Caki2 (cell line): ENCODE results near the gene TBC1D22A. TPM values are rescaled to one million over a fixed set of nuclear protein-coding genes. Genes with fewer than 3 reads are reported as not detected.

Experiments
- DNase-seq: peaks from one replicate; pipeline ENCODE4 v3.0.0-alpha.2; 2015; ENCODE audit warnings: low read depth
- in situ Hi-C: cut with HindIII; loops from 2 replicates; pipeline ENCODE4 v1.10.0; 2016; ENCODE audit warnings: low sequenced_read_pairs, low pct_unique_long_range_greater_than_20kb, mixed read lengths
- total RNA-seq: library from RNA; depleted of rRNA; stranded (reverse); fragments of >200 nt; shearing (Covaris generic); gene quantifications from 2 replicates; pipeline ENCODE4 v1.2.3, GENCODE V29; 2014; ENCODE audit warnings: low replicate concordance

TBC1D22A gene
- total RNA-seq, 1 experiment from 2014 or later: 15.0 TPM

GRCh38 chr22:47052236-47053012 lies 290.0 kb downstream of the TBC1D22A start:
- DNase-seq: no peak
- in situ Hi-C loops: no loop called here

- in situ Hi-C loops: no loop called here
- DNase-seq: no peak
Measured at GRCh38 chr22:47053013-47053725, 290.7 kb downstream of the TBC1D22A start.

- in situ Hi-C loops: no loop called here
- peak; percentile 53 for DNase-seq
Measured at GRCh38 chr22:47053726-47054141, 291.3 kb downstream of the TBC1D22A start.

- in situ Hi-C loops: no loop called here
Measured at GRCh38 chr22:47054231-47055072, 292.0 kb downstream of the TBC1D22A start.

GRCh38 chr22:47055073-47055355 lies 292.6 kb downstream of the TBC1D22A start:
- in situ Hi-C loops: no loop called here
- no peak for DNase-seq

More at GRCh38 chr22:47054231-47055072, 292.0 kb downstream of the TBC1D22A start:
- no peak for DNase-seq

- DNase-seq: no peak
- in situ Hi-C loops: no loop called here
Measured at GRCh38 chr22:47055461-47055860, 293.0 kb downstream of the TBC1D22A start.

- no peak for DNase-seq
- in situ Hi-C loops: no loop called here
Measured at GRCh38 chr22:47055921-47056320, 293.5 kb downstream of the TBC1D22A start.

- in situ Hi-C loops: no loop called here
Measured at GRCh38 chr22:47056361-47056760, 293.9 kb downstream of the TBC1D22A start.

GRCh38 chr22:47056776-47057470 lies 294.5 kb downstream of the TBC1D22A start:
- no peak for DNase-seq
- in situ Hi-C loops: no loop called here

More at GRCh38 chr22:47056361-47056760, 293.9 kb downstream of the TBC1D22A start:
- no peak for DNase-seq

GRCh38 chr22:47057916-47058585 lies 295.6 kb downstream of the TBC1D22A start:
- in situ Hi-C loops: no loop called here

GRCh38 chr22:47059076-47059475 lies 296.6 kb downstream of the TBC1D22A start:
- DNase-seq: no peak
- in situ Hi-C loops: no loop called here

More at GRCh38 chr22:47057916-47058585, 295.6 kb downstream of the TBC1D22A start:
- no peak for DNase-seq

GRCh38 chr22:47059701-47060161 lies 297.3 kb downstream of the TBC1D22A start:
- in situ Hi-C loops: no loop called here
- no peak for DNase-seq

GRCh38 chr22:47060718-47061117 lies 298.3 kb downstream of the TBC1D22A start:
- DNase-seq: no peak
- in situ Hi-C loops: no loop called here

GRCh38 chr22:47061226-47061625 lies 298.8 kb downstream of the TBC1D22A start:
- no peak for DNase-seq
- in situ Hi-C loops: no loop called here

- DNase-seq: no peak
- in situ Hi-C loops: no loop called here
Measured at GRCh38 chr22:47062126-47062525, 299.7 kb downstream of the TBC1D22A start.

GRCh38 chr22:47063071-47063509 lies 300.6 kb downstream of the TBC1D22A start:
- in situ Hi-C loops: no loop called here
- DNase-seq: no peak

- in situ Hi-C loops: no loop called here
- no peak for DNase-seq
Measured at GRCh38 chr22:47063606-47064005, 301.2 kb downstream of the TBC1D22A start.

GRCh38 chr22:47064016-47064415 lies 301.6 kb downstream of the TBC1D22A start:
- DNase-seq: no peak
- in situ Hi-C loops: no loop called here
